ENCODE measurements around the gene MGRN1. TPM values are rescaled to one million over a fixed set of nuclear protein-coding genes. Genes with fewer than 3 reads are reported as not detected.

The MGRN1 gene
- total RNA-seq, 1 donor from 2014 or later: 79.7 TPM

- no peaks in the 10 kb centered on the region for H3K9me3 Mint-ChIP-seq
- no peak for TF ChIP-seq CTCF (conservative IDR thresholded peaks at IDR 0.05)
- DNase-seq (ENCODE audit: low read depth, low spot score): no peak
- peak overlapping the region; percentile 67 for H3K27ac Mint-ChIP-seq (ENCODE audit: unreplicated experiment)
- H3K27me3 Mint-ChIP-seq (ENCODE audit: low read depth): peaks cover 3% of the 10 kb centered on the region
- peak overlapping the region; percentile 88 for H3K4me3 Mint-ChIP-seq
- no peaks in the 10 kb centered on the region for H3K4me1 Mint-ChIP-seq
- peaks cover 6% of the 10 kb centered on the region for H3K36me3 Mint-ChIP-seq (ENCODE audit: low read depth)
Observed at GRCh38 chr16:4695473-4696171, 71.0 kb downstream of the MGRN1 start.

GRCh38 chr16:4696172-4696904 lies 71.7 kb downstream of the MGRN1 start:
- H3K4me1 Mint-ChIP-seq: no peaks in the 10 kb centered on the region
- DNase-seq (ENCODE audit: low read depth, low spot score): no peak
- H3K27me3 Mint-ChIP-seq (ENCODE audit: low read depth): peaks cover 2% of the 10 kb centered on the region
- no peaks in the 10 kb centered on the region for H3K9me3 Mint-ChIP-seq
- H3K27ac Mint-ChIP-seq (ENCODE audit: unreplicated experiment): no peak overlapping the region
- peaks cover 6% of the 10 kb centered on the region for H3K36me3 Mint-ChIP-seq (ENCODE audit: low read depth)
- H3K4me3 Mint-ChIP-seq: peak overlapping the region; percentile 88
- TF ChIP-seq CTCF (conservative IDR thresholded peaks at IDR 0.05): no peak

- TF ChIP-seq CTCF (conservative IDR thresholded peaks at IDR 0.05): no peak
- H3K9me3 Mint-ChIP-seq: no peaks in the 10 kb centered on the region
- peak overlapping the region; percentile 62 for H3K4me3 Mint-ChIP-seq
- H3K36me3 Mint-ChIP-seq (ENCODE audit: low read depth): peaks cover 6% of the 10 kb centered on the region
- no peak for DNase-seq (ENCODE audit: low read depth, low spot score)
- H3K27ac Mint-ChIP-seq (ENCODE audit: unreplicated experiment): no peak overlapping the region
- no peaks in the 10 kb centered on the region for H3K27me3 Mint-ChIP-seq (ENCODE audit: low read depth)
- no peaks in the 10 kb centered on the region for H3K4me1 Mint-ChIP-seq
Observed at GRCh38 chr16:4696905-4697847, 72.5 kb downstream of the MGRN1 start.

- Mint-ChIP-seq H3K36me3 (ENCODE audit: low read depth) (peaks cover 6% of the 10 kb centered on the region), H3K4me1 (no peaks in the 10 kb centered on the region)
- no peak for TF ChIP-seq CTCF (conservative IDR thresholded peaks at IDR 0.05)
Observed at GRCh38 chr16:4697848-4698291, 73.2 kb downstream of the MGRN1 start.

GRCh38 chr16:4698321-4699045 lies 73.9 kb downstream of the MGRN1 start:
- Mint-ChIP-seq H3K36me3 (ENCODE audit: low read depth) (peaks cover 6% of the 10 kb centered on the region), H3K9me3 (no peaks in the 10 kb centered on the region), H3K4me3 (peak overlapping the region; percentile 52), H3K27me3 (ENCODE audit: low read depth) (no peaks in the 10 kb centered on the region), H3K4me1 (no peaks in the 10 kb centered on the region), H3K27ac (ENCODE audit: unreplicated experiment) (no peak overlapping the region)
- TF ChIP-seq CTCF (conservative IDR thresholded peaks at IDR 0.05): no peak
- no peak for DNase-seq (ENCODE audit: low read depth, low spot score)

More at GRCh38 chr16:4697848-4698291, 73.2 kb downstream of the MGRN1 start:
- no peaks in the 10 kb centered on the region for H3K9me3 Mint-ChIP-seq
- no peak for DNase-seq (ENCODE audit: low read depth, low spot score)
- no peak overlapping the region for H3K4me3 Mint-ChIP-seq
- no peak overlapping the region for H3K27ac Mint-ChIP-seq (ENCODE audit: unreplicated experiment)
- no peaks in the 10 kb centered on the region for H3K27me3 Mint-ChIP-seq (ENCODE audit: low read depth)
